GM04504 (cell line): ENCODE data around the gene EID3.

Experiments
- DNase-seq: peaks from one replicate; pipeline ENCODE4 v3.0.0-alpha.2; 2012; ENCODE audit warnings: low read depth

The EID3 gene

GRCh38 chr12:104340177-104340576, 36.6 kb downstream of the EID3 start:
- DNase-seq: no peak

GRCh38 chr12:104340925-104341611, 37.5 kb downstream of the EID3 start:
- DNase-seq: no peak

- DNase-seq: no peak
Measured at GRCh38 chr12:104342147-104342546, 38.6 kb downstream of the EID3 start.

GRCh38 chr12:104342635-104343249, 39.2 kb downstream of the EID3 start:
- DNase-seq: no peak

GRCh38 chr12:104344682-104345081, 41.1 kb downstream of the EID3 start:
- no peak for DNase-seq

GRCh38 chr12:104345234-104346066, 41.9 kb downstream of the EID3 start:
- DNase-seq: no peak

- DNase-seq: no peak
Measured at GRCh38 chr12:104347374-104348075, 44.0 kb downstream of the EID3 start.

- DNase-seq: no peak
Measured at GRCh38 chr12:104348283-104348993, 44.9 kb downstream of the EID3 start.

GRCh38 chr12:104348994-104349494, 45.5 kb downstream of the EID3 start:
- DNase-seq: no peak

- DNase-seq: no peak
Measured at GRCh38 chr12:104350211-104351056, 46.9 kb downstream of the EID3 start.

GRCh38 chr12:104351057-104351983, 47.8 kb downstream of the EID3 start:
- DNase-seq: no peak

- DNase-seq: no peak
Measured at GRCh38 chr12:104352106-104352713, 48.7 kb downstream of the EID3 start.

- DNase-seq: no peak
Measured at GRCh38 chr12:104353012-104353981, 49.8 kb downstream of the EID3 start.

GRCh38 chr12:104354167-104354867, 50.8 kb downstream of the EID3 start:
- no peak for DNase-seq
